ENCODE results near the gene KRTAP5-8.

- TF ChIP-seq CTCF (IDR thresholded peaks at IDR 0.05), result no peak
- TF ChIP-seq POLR2A (IDR thresholded peaks at IDR 0.05), result no peak
These were observed 38.0 kb downstream of the KRTAP5-8 start for GRCh38 chr11:71575723-71576424.

Measured in adrenal gland (tissue), 5 donors.